LNCaP clone FGC (cell line): Measurements from ENCODE around the gene ZNF865.
"Not testable (repeated sequence)": the region's sequence is repeated elsewhere in the genome, so short reads cannot be mapped to it uniquely, and the experiment has no call there.

Experiments
- DNase-seq: peaks from one replicate; pipeline ENCODE4 v3.0.0-alpha.2; 2011; ENCODE audit warnings: low read depth
- H3K4me3 ChIP-seq: 2 replicates; pipeline ENCODE4 v1.5.1; 2011; ENCODE audit warnings: mild to moderate bottlenecking, low read depth, low read length, control low read depth
- CTCF ChIP-seq: IDR thresholded peaks from 2 replicates; pipeline ENCODE4 v1.5.1; 2012; ENCODE audit warnings: mild to moderate bottlenecking; ENCODE audit not compliant: control insufficient read depth, insufficient read depth; ENCODE audit errors: extremely low read depth

The ZNF865 gene

DNA sequence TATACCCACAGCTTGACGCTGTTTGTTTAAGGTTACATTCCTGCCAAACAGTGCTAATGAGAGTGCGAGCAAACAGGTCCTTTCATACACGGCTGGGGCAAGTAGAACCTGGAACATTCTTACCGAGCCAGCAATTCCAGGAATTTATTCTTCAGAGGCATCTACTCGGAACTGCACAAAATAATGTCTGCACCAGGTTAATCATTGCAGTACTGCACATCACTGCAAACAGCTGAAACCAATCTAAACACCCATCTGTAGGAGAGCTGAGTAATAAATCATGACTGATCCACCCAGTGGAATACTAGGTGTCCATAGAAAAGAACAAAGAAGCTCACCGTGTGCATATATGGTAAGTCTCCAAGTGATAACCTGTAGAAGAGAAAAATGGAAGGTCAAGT lies 23.6 kb upstream of the ZNF865 start:
- no peak for TF ChIP-seq CTCF
- H3K4me3 ChIP-seq, result peak overlapping the region; percentile 81; the same call in 1 of the 2 replicates
- DNase-seq, result no peak

- not testable (repeated sequence) for H3K4me3 ChIP-seq, DNase-seq
Measured at GRCh38 chr19:55582284-55582683, 23.2 kb upstream of the ZNF865 start.

- DNase-seq, result not testable (repeated sequence)
Measured at GRCh38 chr19:55583897-55584296, 21.6 kb upstream of the ZNF865 start.

DNA sequence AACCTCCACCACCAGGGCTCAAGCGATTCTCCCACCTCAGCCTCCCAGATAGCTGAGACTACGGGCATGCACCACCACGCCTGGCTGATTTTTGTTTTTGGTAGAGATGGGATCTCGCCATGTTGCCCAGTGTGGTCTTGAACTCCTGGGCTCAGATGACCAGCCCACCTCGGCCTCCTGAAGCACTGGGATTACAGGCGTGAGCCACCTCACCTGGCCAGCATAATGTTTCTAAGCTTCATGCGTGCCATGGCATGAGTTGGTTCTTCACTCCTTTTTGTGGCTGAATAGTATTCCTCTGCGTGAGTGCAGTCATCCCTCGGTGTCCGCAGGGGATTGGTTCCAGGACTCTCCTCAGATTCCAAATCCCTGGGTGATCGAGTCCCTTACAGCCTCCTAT lies 20.6 kb upstream of the ZNF865 start:
- TF ChIP-seq CTCF, result no peak
- H3K4me3 ChIP-seq, result no peak overlapping the region
- no peak for DNase-seq

More at GRCh38 chr19:55583897-55584296, 21.6 kb upstream of the ZNF865 start:
- not testable (repeated sequence) for H3K4me3 ChIP-seq

GRCh38 chr19:55585658-55586339 lies 19.6 kb upstream of the ZNF865 start:
- TF ChIP-seq CTCF, result no peak
- no peak for DNase-seq
- no peak overlapping the region for H3K4me3 ChIP-seq

GRCh38 chr19:55586976-55587668 lies 18.3 kb upstream of the ZNF865 start:
- peak; percentile 67 for DNase-seq
- H3K4me3 ChIP-seq, result peak overlapping the region; percentile 39
- no peak for TF ChIP-seq CTCF

GRCh38 chr19:55588738-55589137 lies 16.7 kb upstream of the ZNF865 start:
- no peak overlapping the region for H3K4me3 ChIP-seq
- no peak for TF ChIP-seq CTCF
- DNase-seq, result no peak

GRCh38 chr19:55590109-55590508 lies 15.3 kb upstream of the ZNF865 start:
- no peak for TF ChIP-seq CTCF
- H3K4me3 ChIP-seq, result no peak overlapping the region
- DNase-seq, result no peak
